ENCODE measurements around the gene PPIF.

Gene PPIF

DNA sequence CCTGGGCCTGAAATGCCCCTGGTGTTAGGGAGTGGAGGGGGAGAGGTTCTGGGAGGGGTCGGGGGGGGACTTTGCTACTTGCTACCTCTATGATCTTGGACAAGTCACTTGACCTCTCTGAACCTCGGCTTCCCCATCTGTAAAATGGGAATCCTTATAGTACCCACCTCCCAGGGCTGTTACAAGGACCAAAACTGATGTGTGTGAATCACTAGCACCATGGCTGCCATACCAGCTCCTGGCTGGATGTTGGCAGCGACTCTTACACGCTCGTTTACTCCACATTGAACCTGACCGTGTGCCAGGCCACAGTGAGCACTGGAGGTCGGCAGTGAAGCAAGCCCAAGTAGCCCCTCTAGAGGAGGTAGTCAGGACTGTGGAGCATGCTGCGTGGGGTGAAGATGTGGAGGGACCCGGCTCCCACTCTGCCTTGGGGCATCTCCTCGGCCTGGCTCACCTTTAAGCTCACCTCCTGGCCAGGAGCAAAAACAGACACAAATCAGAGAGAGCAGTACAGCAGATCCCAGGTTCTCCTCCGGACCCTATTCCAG, 28.9 kb downstream of the PPIF start:
- no peak for DNase-seq

GRCh38 chr10:79376751-79377556, 29.7 kb downstream of the PPIF start:
- DNase-seq = no peak

- DNase-seq = no peak
These were observed 30.5 kb downstream of the PPIF start for GRCh38 chr10:79377557-79378382.

GRCh38 chr10:79378383-79378646, 31.0 kb downstream of the PPIF start:
- no peak for DNase-seq

DNA sequence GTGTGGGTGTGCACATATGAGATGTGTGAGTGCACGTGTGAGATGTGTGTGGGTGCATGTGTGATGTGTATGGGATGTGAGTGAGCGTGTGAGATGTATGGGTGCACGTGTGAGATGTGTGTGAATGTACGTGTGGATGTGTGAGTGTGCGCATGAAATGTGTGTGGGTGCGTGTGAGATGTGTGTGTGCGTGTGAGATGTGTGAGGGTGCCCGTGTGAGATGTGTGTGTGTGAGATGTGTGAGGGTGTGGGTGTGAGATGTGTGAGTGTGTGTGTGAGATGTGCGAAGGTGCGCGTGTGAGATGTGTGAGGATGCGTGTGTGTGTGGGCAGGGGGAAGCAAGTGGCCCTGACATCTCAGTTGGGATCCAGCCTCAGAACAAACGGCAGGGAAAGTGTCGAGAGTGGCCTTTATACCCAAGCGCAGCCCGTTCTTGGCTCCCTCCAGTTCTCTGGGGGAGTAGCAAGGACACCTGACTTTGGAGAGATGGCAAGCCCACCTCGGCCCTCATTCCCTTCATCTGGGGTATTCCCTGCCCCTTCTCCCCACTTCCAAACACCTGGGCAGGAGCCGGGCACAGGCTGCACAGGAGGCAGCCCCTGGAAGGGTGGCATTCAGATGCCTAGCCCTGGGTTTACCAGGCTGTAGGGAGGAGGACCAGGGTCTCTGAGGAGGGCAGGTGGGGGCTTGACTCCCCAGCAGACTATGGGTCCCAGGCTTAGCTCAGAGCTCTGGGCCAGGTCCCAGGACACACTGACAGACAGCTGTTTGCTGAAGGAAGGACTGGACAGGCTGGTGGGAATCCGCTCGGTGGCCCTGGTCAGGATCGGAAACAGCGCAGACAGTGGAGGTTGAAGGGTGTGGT, 31.6 kb downstream of the PPIF start:
- DNase-seq = no peak

- DNase-seq = no peak
These were observed 32.3 kb downstream of the PPIF start for GRCh38 chr10:79379512-79380124.

DNA sequence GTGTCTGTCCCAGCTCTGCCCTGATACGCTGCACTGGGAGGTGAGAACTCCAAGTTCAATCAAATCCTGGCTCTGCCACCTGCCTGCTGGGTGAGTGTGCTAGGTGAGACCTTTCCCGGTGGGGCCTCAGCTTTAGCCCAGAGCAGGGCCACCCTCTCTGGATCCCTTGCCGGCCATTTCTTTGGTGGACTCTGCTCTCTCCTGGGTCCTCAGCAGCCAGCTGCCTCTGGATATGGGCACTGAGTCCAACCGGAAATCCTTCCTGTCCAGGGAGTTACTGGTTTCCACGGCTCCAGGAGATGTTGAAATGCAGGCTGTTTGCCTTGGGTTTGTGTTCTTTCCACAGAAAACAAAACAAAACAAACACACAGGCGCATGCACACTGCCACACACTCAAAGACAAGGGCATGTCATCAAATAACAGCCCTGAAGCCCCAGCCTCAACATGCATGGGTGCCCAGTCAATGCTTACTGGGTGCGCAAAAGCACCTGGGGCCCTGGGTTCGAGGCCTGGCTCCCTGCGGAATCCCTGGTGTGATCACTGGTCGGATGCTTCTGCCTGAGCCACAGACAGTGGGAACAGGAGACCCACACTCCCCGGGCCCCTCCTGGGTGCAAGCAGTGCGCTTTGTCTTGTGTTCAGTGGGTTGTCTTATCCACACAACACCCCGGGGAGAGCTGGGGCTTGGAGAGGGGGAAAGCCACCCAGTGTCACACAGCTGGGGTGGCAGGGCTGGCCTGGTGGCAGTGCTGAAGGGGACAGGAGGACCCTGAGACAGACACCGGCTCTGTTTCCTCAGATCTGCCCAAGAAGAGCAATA, 33.1 kb downstream of the PPIF start:
- DNase-seq = no peak

GRCh38 chr10:79380946-79381721, 33.9 kb downstream of the PPIF start:
- DNase-seq = no peak

GRCh38 chr10:79381804-79382221, 34.5 kb downstream of the PPIF start:
- no peak for DNase-seq

GRCh38 chr10:79382491-79382941, 35.2 kb downstream of the PPIF start:
- no peak for DNase-seq

- no peak for DNase-seq
These were observed 36.8 kb downstream of the PPIF start for GRCh38 chr10:79383974-79384606.

DNA sequence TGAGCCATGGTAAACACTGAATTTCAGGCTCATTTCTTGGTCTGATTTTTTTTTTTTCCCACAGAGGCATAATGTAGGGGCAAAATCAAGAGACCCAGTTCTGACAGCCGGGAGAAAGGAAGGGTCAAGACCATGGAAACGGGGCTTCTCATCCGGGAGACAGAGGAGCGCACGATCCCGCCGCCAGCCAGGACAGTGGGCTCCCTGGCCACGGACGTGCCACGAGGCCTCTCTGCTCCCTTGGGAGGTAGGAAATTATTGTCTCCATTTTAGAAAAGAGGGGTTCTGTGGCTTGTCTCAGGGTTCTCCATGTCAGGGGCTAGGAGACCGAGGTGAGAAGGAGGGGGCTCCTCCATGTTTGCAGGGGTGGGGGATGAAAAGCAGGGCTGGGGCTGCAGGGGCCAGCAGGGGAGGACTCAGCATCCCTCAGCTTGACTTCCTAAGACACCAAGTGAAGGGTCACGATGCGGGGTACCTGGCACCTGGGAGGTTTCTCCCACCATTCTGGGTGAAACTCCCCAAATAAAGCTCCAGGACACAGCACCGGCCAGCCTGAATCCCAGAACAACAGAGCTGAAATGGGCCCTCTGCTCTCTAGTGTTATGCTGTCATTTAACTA, 37.6 kb downstream of the PPIF start:
- no peak for DNase-seq

- DNase-seq = no peak
These were observed 38.1 kb downstream of the PPIF start for GRCh38 chr10:79385392-79385795.

GRCh38 chr10:79385804-79386531, 38.7 kb downstream of the PPIF start:
- no peak for DNase-seq

DNA sequence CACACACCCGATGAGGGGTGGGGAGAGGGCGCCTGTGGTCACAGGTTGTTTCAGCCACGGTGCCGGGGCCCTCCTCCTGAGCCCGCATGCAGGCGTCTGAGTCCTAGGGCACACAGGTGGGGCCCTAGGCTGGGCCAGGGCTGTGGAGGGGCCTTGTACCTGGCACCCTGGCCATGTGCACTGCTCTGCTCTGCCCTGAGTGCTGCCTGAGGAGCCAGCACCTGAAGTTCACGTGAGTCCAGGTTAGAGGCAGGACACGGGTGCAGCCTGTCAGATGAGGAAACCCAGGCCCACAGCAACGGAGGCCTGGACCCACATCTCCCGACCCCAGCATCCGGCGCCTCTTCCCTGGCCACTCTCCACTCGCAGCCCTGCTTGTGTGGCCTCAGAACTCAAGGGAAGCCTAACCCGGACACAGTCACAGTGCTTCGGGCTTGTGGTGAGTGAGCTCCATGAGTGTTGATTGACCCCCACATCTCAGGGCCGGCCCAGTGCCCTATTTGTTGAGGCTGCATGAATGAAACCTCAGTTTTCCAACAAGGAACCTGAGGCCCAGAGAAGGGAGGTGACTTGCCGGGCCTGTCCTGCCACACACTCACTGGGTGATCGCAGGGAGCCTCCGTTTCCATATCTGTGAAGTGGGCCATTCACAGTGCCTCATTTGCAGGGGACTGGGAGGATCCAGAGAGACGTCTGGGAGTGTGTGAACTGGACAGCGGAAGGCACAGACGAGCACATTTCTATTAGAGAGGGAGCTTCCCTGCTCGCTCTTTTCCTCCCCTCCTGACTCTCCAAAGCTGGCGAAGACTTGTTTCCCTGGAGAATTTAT, 39.6 kb downstream of the PPIF start:
- no peak for DNase-seq

- DNase-seq = no peak
These were observed 40.3 kb downstream of the PPIF start for GRCh38 chr10:79387466-79387973.

DNA sequence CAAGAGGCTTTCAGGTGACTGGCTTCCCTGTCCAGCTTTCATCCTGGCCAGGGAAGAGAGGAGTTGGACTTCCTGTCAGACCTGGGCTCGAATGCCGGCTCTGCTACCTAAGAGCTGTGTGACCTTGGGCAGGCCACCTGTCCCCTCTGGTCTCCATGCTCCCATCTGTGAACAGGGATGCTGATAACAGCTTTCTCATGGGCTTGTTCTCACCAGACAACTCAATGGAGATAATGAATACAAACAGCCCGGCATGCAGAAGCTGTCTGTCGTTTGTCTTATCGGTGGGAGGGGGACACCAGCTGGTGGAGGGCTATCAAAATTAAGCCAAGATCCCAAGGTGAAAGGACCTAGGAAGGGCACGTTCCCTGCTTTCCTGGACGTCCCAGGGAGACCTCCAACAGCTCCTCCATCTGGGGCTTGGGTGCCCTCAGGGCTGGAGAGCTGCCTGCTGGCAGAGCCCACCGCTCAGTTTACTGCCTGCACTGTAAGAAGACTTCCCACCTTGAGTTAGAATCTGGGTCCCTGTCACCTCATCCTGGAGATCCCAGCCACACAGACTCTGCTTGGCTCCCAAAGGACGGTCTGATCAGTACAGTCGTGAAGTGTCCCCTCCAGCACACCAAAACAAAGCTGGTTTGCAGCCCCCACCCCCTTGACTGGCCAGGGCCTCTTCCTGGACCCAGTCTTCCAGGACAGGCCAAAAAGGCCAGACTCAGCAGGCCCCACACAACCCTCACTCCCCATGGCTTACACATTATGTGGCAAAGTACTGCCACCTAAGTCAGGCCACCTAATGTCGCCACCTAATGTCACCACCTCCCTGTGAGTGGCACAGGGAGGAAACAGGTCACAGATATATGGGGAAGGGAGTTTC, 40.9 kb downstream of the PPIF start:
- peak; percentile 2 for DNase-seq

All from activated gamma-delta T cell treated with Interleukin-2 at 50 U/mL for 16 hours (primary cell).